OCI-LY1 (cell line): ENCODE results near the gene WDR17.

Experiments used
- EZH2 ChIP-seq: fragments of 200-600 bp; sonication (generic), shearing (Covaris generic); IDR thresholded peaks from 2 replicates; pipeline ENCODE4 v1.8.0; 2017; ENCODE audit warnings: borderline replicate concordance, mixed run types, mild to moderate bottlenecking, antibody characterized with exemption, low read length, moderate library complexity, mixed read lengths
- TF ChIP-seq, protein P1 (sequence below): fragments of 200-600 bp; sonication (generic), shearing (Covaris generic); IDR thresholded peaks from 2 replicates; pipeline ENCODE4 v1.5.1; 2017; ENCODE audit warnings: mild to moderate bottlenecking, antibody characterized with exemption, low read length, moderate library complexity, mixed read lengths

DNA sequence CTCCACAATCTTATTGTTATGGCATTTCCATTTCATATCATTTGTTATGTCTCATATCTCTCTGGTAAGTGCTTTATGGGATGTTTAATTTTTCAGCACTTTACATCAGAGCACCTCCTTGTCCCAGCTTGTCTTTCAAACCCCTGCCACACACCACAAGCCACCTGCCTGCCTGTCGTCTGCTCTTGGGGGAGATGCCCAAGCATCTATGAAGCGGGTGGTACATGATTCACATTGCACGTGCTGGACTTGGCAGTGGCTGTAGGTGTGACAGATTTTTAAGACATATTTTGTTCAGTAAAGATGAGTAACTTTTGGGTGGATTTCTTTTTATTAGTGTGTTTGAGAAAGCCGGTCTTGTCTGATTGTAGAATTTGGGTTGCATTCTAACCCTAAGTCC, 143.9 kb downstream of the WDR17 start:
- TF ChIP-seq, protein P1, sequence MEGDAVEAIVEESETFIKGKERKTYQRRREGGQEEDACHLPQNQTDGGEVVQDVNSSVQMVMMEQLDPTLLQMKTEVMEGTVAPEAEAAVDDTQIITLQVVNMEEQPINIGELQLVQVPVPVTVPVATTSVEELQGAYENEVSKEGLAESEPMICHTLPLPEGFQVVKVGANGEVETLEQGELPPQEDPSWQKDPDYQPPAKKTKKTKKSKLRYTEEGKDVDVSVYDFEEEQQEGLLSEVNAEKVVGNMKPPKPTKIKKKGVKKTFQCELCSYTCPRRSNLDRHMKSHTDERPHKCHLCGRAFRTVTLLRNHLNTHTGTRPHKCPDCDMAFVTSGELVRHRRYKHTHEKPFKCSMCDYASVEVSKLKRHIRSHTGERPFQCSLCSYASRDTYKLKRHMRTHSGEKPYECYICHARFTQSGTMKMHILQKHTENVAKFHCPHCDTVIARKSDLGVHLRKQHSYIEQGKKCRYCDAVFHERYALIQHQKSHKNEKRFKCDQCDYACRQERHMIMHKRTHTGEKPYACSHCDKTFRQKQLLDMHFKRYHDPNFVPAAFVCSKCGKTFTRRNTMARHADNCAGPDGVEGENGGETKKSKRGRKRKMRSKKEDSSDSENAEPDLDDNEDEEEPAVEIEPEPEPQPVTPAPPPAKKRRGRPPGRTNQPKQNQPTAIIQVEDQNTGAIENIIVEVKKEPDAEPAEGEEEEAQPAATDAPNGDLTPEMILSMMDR, result no peak
- TF ChIP-seq EZH2, result no peak
